HUDEP-2 (cell line): ENCODE measurements around the gene PHKG2.
"Not testable (repeated sequence)": the region's sequence is repeated elsewhere in the genome, so short reads cannot be mapped to it uniquely, and the experiment has no call there.

Source experiments
- DNase-seq, 76 experiments: peaks; one replicate each; lab custom pipeline; 2025; ENCODE audit not compliant: unreplicated experiment in 76 of 76; lab: John Stamatoyannopoulos, UW

The PHKG2 gene, protein sequence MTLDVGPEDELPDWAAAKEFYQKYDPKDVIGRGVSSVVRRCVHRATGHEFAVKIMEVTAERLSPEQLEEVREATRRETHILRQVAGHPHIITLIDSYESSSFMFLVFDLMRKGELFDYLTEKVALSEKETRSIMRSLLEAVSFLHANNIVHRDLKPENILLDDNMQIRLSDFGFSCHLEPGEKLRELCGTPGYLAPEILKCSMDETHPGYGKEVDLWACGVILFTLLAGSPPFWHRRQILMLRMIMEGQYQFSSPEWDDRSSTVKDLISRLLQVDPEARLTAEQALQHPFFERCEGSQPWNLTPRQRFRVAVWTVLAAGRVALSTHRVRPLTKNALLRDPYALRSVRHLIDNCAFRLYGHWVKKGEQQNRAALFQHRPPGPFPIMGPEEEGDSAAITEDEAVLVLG

GRCh38 chr16:30747799-30748633 lies at the start of gene PHKG2:
Gene PHKG2, plus strand, starts transcription at chr16:30748425. Its CDS starts 396 bp downstream, at chr16:30748821.
- peak in 74 of 76 experiments; percentile 60 to 99 (median 97) for DNase-seq

GRCh38 chr16:30698816-30699614 lies 49.2 kb upstream of the PHKG2 start, which contains the start of gene SRCAP:
Gene SRCAP, plus strand, starts transcription at chr16:30699171. Its CDS starts 1,654 bp downstream, at chr16:30700825.
- peak in 69 of 76 experiments; percentile 31 to 93 (median 78) for DNase-seq

GRCh38 chr16:30699615-30700099 lies 48.6 kb upstream of the PHKG2 start:
- no peak for DNase-seq

DNA sequence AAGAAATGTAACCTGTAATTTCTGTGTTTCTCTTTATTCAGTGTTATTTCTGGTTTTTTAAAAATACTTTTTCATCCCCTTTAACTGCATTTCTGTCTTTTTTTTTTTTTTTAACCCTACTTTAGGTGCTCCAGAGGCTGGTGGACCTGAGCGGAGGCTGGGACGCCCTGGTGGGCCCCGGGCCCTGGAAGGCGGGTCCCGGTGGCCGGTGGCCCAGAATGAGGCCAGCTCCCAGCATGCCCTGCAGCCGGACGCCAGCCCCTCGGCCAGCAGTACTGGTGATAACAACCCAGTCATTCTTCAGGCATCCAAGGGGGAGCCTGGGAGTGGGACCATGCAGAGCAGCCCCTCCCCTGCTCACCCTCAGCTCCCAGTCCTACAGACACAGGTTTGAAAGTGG lies 47.7 kb upstream of the PHKG2 start:
- DNase-seq = peak in 1 of 76 experiments; percentile 4

DNA sequence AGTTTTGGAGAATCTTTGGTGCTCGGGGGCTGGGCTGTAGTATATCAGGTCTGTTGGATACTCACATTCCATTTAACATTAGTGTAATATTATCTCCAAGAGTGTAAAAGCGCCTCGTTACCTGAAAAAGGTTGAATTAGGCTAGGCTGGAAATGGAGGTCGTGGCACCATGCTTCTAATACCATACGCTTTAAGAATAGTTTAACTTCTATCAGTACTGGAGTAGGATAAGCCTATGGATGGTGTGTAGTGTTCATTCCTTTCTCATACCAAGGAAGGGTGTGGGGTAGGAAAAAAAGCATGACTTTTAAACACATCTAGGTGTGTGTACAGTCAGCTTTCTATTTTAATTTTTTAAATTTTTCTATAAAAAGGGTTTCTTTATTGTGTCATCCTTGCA lies 47.3 kb upstream of the PHKG2 start:
- no peak for DNase-seq

GRCh38 chr16:30703071-30703470 lies 45.2 kb upstream of the PHKG2 start:
- DNase-seq = not testable (repeated sequence)

DNA sequence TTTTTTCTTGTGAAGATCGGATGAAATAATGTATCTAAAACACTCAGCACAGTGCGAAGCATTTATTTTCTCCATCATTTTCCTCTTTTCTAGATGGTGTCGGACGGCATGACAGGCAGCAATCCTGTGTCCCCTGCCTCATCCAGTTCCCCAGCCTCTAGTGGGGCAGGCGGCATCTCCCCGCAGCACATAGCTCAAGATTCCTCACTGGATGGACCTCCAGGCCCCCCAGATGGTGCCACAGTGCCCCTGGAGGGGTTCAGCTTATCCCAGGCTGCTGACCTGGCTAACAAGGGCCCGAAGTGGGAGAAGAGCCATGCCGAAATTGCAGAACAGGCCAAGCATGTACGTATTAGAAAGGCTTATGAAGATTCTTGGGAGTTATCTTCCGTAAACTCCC lies 44.3 kb upstream of the PHKG2 start:
- no peak for DNase-seq

- DNase-seq = no peak
Observed at GRCh38 chr16:30706046-30706445, 42.2 kb upstream of the PHKG2 start.

- DNase-seq = no peak
Observed at GRCh38 chr16:30710971-30711370, 37.3 kb upstream of the PHKG2 start.

GRCh38 chr16:30711712-30712111 lies 36.5 kb upstream of the PHKG2 start:
- no peak for DNase-seq

- DNase-seq = no peak
Observed at GRCh38 chr16:30715750-30716445, 32.3 kb upstream of the PHKG2 start.

DNA sequence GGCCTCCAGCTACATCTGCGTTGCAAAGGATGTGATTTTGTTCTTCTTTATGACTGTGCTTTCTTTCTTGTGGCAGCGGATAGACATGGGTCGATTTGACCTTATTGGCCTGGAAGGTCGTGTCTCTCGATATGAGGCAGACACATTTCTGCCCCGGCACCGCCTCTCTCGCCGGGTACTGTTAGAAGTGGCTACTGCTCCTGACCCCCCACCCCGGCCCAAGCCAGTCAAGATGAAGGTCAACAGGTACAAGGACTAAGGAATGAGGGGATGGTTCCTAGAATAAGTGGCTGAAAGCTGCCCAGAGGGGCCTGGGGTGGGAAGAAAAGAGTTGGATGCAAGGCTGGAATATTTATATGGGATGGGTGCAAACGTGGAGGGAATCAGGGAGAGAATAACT lies 28.1 kb upstream of the PHKG2 start:
- DNase-seq = no peak

GRCh38 chr16:30720694-30721093 lies 27.5 kb upstream of the PHKG2 start:
- no peak for DNase-seq

- no peak for DNase-seq
Observed at GRCh38 chr16:30721167-30721566, 27.1 kb upstream of the PHKG2 start.

GRCh38 chr16:30721606-30722005 lies 26.6 kb upstream of the PHKG2 start:
- no peak for DNase-seq

DNA sequence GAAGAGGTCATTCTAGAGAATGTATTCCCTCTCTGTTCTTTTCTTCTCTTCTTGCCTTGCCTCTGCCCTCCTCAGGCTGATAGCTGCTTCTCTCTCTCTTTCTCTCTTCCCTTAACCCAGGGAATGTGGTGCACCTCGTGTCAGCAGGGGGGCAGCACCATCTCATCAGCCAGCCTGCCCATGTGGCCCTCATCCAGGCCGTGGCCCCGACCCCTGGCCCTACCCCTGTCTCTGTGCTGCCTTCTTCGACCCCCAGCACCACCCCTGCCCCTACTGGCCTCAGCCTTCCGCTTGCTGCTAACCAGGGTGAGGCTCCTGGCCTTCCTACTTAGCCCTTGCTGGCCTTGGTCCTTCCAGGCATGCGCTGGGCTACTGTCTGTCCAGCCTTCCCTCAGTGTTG lies 25.8 kb upstream of the PHKG2 start:
- peak in 1 of 76 experiments; percentile 4 for DNase-seq

DNA sequence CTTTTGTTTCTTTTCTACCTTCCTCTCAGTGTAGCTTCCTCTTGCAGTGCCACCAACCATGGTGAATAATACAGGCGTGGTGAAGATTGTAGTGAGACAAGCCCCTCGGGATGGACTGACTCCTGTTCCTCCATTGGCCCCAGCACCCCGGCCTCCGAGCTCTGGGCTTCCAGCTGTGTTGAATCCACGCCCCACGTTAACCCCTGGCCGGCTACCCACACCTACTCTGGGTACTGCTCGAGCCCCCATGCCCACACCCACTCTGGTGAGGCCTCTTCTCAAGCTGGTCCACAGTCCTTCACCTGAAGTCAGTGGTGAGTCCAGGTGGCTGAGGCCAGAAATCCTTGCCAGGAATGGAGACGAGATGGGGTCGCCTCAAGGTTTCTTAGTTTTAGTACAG lies 25.3 kb upstream of the PHKG2 start:
- DNase-seq = no peak

- DNase-seq = no peak
Observed at GRCh38 chr16:30723725-30724355, 24.4 kb upstream of the PHKG2 start.

DNA sequence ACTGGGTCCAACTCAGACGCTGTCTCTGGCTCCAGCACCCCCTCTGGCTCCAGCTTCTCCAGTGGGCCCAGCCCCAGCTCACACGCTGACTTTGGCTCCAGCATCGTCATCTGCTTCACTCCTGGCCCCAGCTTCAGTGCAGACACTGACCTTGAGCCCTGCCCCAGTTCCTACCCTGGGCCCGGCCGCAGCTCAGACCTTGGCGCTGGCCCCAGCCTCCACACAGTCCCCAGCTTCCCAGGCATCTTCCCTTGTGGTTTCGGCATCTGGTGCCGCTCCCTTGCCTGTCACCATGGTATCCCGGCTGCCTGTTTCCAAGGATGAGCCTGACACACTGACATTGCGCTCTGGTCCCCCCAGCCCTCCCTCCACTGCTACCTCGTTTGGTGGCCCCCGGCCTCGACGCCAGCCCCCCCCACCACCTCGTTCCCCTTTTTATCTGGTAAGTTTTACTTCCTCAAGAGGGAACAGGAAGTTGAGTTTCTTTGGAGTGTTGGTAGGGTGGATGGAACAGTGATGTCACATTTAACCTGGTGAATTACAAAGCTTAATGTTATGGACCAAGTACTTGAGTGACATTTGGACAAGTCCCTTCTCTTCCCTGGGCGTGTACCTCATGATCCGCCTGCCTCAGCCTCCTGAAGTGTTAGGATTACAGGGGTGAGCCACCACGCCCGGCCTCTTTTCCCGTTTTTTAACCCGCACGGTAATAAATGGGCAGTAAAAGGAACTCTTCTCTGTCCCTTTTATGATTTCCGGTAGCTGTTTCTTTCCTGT lies 23.4 kb upstream of the PHKG2 start:
- no peak for DNase-seq
